ENCODE results near the gene RNF39.

Gene RNF39

GRCh38 chr6:30096829-30097228 is 21.3 kb upstream of the RNF39 start:
- no peak for DNase-seq

- no peak for DNase-seq
Observed at GRCh38 chr6:30093951-30094661, 18.5 kb upstream of the RNF39 start.

GRCh38 chr6:30092852-30093543 is 17.4 kb upstream of the RNF39 start:
- no peak for DNase-seq

GRCh38 chr6:30091577-30092381 is 16.2 kb upstream of the RNF39 start:
- DNase-seq: no peak

GRCh38 chr6:30087876-30088275 is 12.3 kb upstream of the RNF39 start:
- no peak for DNase-seq

GRCh38 chr6:30077218-30077617 is 1.6 kb upstream of the RNF39 start:
- DNase-seq: no peak

- DNase-seq: no peak
Observed at GRCh38 chr6:30075790-30076732, 492 bp upstream of the RNF39 start.

GRCh38 chr6:30074331-30075093 is 1.1 kb downstream of the RNF39 start:
- no peak for DNase-seq

GRCh38 chr6:30073489-30074235 is 1.9 kb downstream of the RNF39 start:
- DNase-seq: no peak

- DNase-seq: no peak
Observed at GRCh38 chr6:30071858-30072257, 3.7 kb downstream of the RNF39 start.

GRCh38 chr6:30071081-30071818 is 4.3 kb downstream of the RNF39 start:
- no peak for DNase-seq

GRCh38 chr6:30067460-30068139 is 8.0 kb downstream of the RNF39 start:
- peak; percentile 55 for DNase-seq

GRCh38 chr6:30066577-30067459 is 8.8 kb downstream of the RNF39 start, which contains the start of gene PPP1R11:
TSS of gene PPP1R11 (plus strand) at chr6:30067198. CDS start at chr6:30067411, 213 bp downstream.
- peak; percentile 93 for DNase-seq

GRCh38 chr6:30066082-30066481 is 9.5 kb downstream of the RNF39 start:
- DNase-seq: no peak

- no peak for DNase-seq
Observed at GRCh38 chr6:30063315-30063714, 12.3 kb downstream of the RNF39 start.

- no peak for DNase-seq
Observed at GRCh38 chr6:30062471-30063178, 12.9 kb downstream of the RNF39 start.

GRCh38 chr6:30061858-30062458 is 13.6 kb downstream of the RNF39 start:
- no peak for DNase-seq
